ENCODE results near the gene MFF.

The MFF gene

DNA sequence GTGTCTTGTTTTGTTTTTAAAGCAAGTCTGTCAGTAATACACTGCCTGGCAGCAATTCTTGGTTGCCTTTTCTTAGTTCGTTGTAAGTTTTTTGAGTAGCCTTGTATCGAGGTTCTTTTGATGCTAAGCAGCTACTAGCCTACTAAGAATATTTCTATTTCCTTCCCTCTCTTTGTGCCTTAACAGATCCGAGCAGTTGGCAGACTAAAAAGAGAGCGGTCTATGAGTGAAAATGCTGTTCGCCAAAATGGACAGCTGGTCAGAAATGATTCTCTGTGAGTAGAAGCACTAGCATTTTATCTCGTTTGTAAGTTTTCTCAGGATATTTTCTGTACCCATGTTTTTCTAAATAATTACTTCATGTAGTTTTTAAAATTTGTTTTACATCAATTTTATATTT lies 15.1 kb downstream of the MFF start:
- Histone ChIP-seq H3K36me3 (ENCODE audit: low read length) (peaks cover 38% of the 10 kb centered on the region; the same call in 1 of the 2 replicates), H2AFZ (ENCODE audit: low read depth, low read length, severe bottlenecking) (no peak overlapping the region)

DNA sequence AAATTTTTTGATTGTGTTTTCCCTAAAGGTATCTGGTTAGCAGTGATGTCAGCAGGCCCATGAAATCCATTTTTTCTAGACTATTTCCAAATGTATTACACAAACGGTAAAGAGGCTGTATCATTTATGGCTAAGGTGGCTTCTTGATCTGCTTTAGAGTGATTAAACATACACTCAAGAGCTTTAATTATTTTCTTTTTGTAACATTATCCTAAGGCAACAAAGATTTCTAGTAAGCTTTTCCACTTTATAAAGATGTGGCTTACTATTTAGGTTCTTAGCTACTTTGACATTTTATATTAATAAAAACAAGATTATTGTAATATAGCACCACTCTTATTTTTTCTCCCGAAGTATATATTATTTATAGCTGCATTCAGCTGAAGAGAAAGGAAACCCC lies 16.5 kb downstream of the MFF start:
- no peak overlapping the region for H3K27ac ChIP-seq (ENCODE audit: low read depth, low read length)
- H3F3A ChIP-seq (ENCODE audit: insufficient read depth): peaks cover 12% of the 10 kb centered on the region
- no peak for TF ChIP-seq EZH2phosphoT487 (conservative IDR thresholded peaks at IDR 0.05; ENCODE audit: low read length)
- no peak for TF ChIP-seq CTCF (IDR thresholded peaks at IDR 0.05; ENCODE audit: insufficient read depth, low read length, poor library complexity, severe bottlenecking)
- H3K36me3 ChIP-seq (ENCODE audit: low read length): peaks cover 42% of the 10 kb centered on the region; the same call in 1 of the 2 replicates
- no peak overlapping the region for H3K4me3 ChIP-seq (ENCODE audit: insufficient read depth, low read length, poor library complexity, severe bottlenecking)
- no peak overlapping the region for H2AFZ ChIP-seq (ENCODE audit: low read depth, low read length, severe bottlenecking)
- no peaks in the 10 kb centered on the region; the same call in 1 of the 2 replicates for H4K20me1 ChIP-seq (ENCODE audit: low read depth, low read length)
- H3K9me2 ChIP-seq (replicated peaks; ENCODE audit: insufficient read depth, low read length): no peaks in the 10 kb centered on the region
- no peak overlapping the region for H3K9ac ChIP-seq (ENCODE audit: low read length)
- no peak overlapping the region for H3K4me2 ChIP-seq (ENCODE audit: low read depth, low read length, poor library complexity, severe bottlenecking)
- no peaks in the 10 kb centered on the region for H3K9me3 ChIP-seq (ENCODE audit: insufficient read depth, low read length)
- no peaks in the 10 kb centered on the region for H3K27me3 ChIP-seq (ENCODE audit: low read length)
- H3K79me2 ChIP-seq (ENCODE audit: insufficient read depth, low read length): no peaks in the 10 kb centered on the region

More for the DNA sequence above, 15.1 kb downstream of the MFF start:
- H4K20me1 ChIP-seq (ENCODE audit: low read depth, low read length): no peaks in the 10 kb centered on the region; the same call in 1 of the 2 replicates
- no peak overlapping the region for H3K27ac ChIP-seq (ENCODE audit: low read depth, low read length)
- TF ChIP-seq CTCF (IDR thresholded peaks at IDR 0.05; ENCODE audit: insufficient read depth, low read length, poor library complexity, severe bottlenecking): no peak
- TF ChIP-seq EZH2phosphoT487 (conservative IDR thresholded peaks at IDR 0.05; ENCODE audit: low read length): no peak
- no peaks in the 10 kb centered on the region for H3K27me3 ChIP-seq (ENCODE audit: low read length)
- H3K9me2 ChIP-seq (replicated peaks; ENCODE audit: insufficient read depth, low read length): no peaks in the 10 kb centered on the region
- peaks cover 12% of the 10 kb centered on the region for H3F3A ChIP-seq (ENCODE audit: insufficient read depth)
- H3K4me3 ChIP-seq (ENCODE audit: insufficient read depth, low read length, poor library complexity, severe bottlenecking): no peak overlapping the region
- no peak overlapping the region for H3K9ac ChIP-seq (ENCODE audit: low read length)
- no peaks in the 10 kb centered on the region for H3K9me3 ChIP-seq (ENCODE audit: insufficient read depth, low read length)
- H3K4me2 ChIP-seq (ENCODE audit: low read depth, low read length, poor library complexity, severe bottlenecking): no peak overlapping the region
- no peaks in the 10 kb centered on the region for H3K79me2 ChIP-seq (ENCODE audit: insufficient read depth, low read length)

DNA sequence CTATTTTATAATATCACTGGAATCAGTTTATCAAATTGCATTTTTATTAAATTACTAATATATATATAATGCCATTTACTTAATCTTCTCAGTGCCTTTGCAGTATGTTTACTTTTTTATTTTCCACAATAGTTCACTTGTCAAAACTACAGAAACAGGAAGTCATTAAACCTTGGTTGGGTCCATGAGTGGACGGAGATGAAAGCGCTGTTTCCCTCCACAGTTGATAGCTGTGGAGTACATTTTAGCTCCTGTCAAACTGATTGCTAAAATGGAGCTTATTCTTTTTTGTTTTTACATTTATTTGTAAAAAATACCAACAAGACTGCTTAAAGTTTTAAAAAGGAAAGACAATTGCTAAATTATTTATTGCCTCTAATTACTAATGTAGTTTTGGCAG lies 19.2 kb downstream of the MFF start:
- Histone ChIP-seq H3K27ac (ENCODE audit: low read depth, low read length) (no peak overlapping the region), H3K79me2 (ENCODE audit: insufficient read depth, low read length) (no peaks in the 10 kb centered on the region), H2AFZ (ENCODE audit: low read depth, low read length, severe bottlenecking) (no peak overlapping the region), H3K27me3 (ENCODE audit: low read length) (no peaks in the 10 kb centered on the region), H3F3A (ENCODE audit: insufficient read depth) (peaks cover 12% of the 10 kb centered on the region), H3K9me3 (ENCODE audit: insufficient read depth, low read length) (no peaks in the 10 kb centered on the region), H4K20me1 (ENCODE audit: low read depth, low read length) (no peaks in the 10 kb centered on the region; the same call in 1 of the 2 replicates), H3K9ac (ENCODE audit: low read length) (no peak overlapping the region), H3K4me3 (ENCODE audit: insufficient read depth, low read length, poor library complexity, severe bottlenecking) (no peak overlapping the region), H3K9me2 (replicated peaks; ENCODE audit: insufficient read depth, low read length) (no peaks in the 10 kb centered on the region), H3K4me2 (ENCODE audit: low read depth, low read length, poor library complexity, severe bottlenecking) (no peak overlapping the region), H3K36me3 (ENCODE audit: low read length) (peaks cover 51% of the 10 kb centered on the region)
- no peak for TF ChIP-seq EZH2phosphoT487 (conservative IDR thresholded peaks at IDR 0.05; ENCODE audit: low read length)
- TF ChIP-seq CTCF (IDR thresholded peaks at IDR 0.05; ENCODE audit: insufficient read depth, low read length, poor library complexity, severe bottlenecking): no peak
